Measurements from ENCODE around the gene CDH2. TPM values are rescaled to one million over a fixed set of nuclear protein-coding genes. Genes with fewer than 3 reads are reported as not detected.

The CDH2 gene
- total RNA-seq, 1 donor from 2014 or later: 363 TPM

GRCh38 chr18:28039691-28040090 lies 137.2 kb downstream of the CDH2 start:
- no peaks in the 10 kb centered on the region for H3K9me3 Mint-ChIP-seq (ENCODE audit: unreplicated experiment)
- H3K4me1 Mint-ChIP-seq (ENCODE audit: low read depth, unreplicated experiment): peaks cover 63% of the 10 kb centered on the region
- no peaks in the 10 kb centered on the region for H3K27me3 ChIP-seq (ENCODE audit: insufficient read depth, low read length)
- peak overlapping the region; percentile 88 for H3K27ac Mint-ChIP-seq (ENCODE audit: unreplicated experiment)
- H3K36me3 Mint-ChIP-seq (ENCODE audit: low read depth, unreplicated experiment): peaks cover 2% of the 10 kb centered on the region
- H3K4me3 Mint-ChIP-seq (ENCODE audit: unreplicated experiment): no peak overlapping the region
- H3K4me1 ChIP-seq (ENCODE audit: insufficient read depth, low read length): peaks cover 50% of the 10 kb centered on the region
- H3K9ac ChIP-seq (ENCODE audit: low read length): no peak overlapping the region
- no peaks in the 10 kb centered on the region for H4K20me1 ChIP-seq (ENCODE audit: insufficient read depth, low read length)
- no peaks in the 10 kb centered on the region for H3K36me3 ChIP-seq (ENCODE audit: insufficient read depth, low read length)
- DNase-seq (ENCODE audit: low read depth): no peak
- peaks cover 94% of the 10 kb centered on the region for H3K79me2 ChIP-seq (ENCODE audit: insufficient read depth, low read length)
- no peaks in the 10 kb centered on the region for H3K9me3 ChIP-seq (ENCODE audit: insufficient read depth, low read depth, low read length)
- peak; percentile 9 for FAIRE-seq
- no peaks in the 10 kb centered on the region for H3K27me3 Mint-ChIP-seq (ENCODE audit: low read depth, unreplicated experiment)
- no peak overlapping the region for H2AFZ ChIP-seq (ENCODE audit: low read depth, low read length)
- TF ChIP-seq EZH2 (IDR thresholded peaks at IDR 0.05; ENCODE audit: insufficient read depth, low read length): no peak
- TF ChIP-seq CTCF (IDR thresholded peaks at IDR 0.05; ENCODE audit: insufficient read depth, low read depth, low read length): no peak
- peak overlapping the region; percentile 17 for H3K4me2 ChIP-seq (ENCODE audit: low read length)
- no peak overlapping the region for H3K4me3 ChIP-seq (ENCODE audit: insufficient read depth, low read depth, low read length)
- H3K27ac ChIP-seq (ENCODE audit: low read depth, low read length): peak overlapping the region; percentile 83

GRCh38 chr18:28039078-28039477 lies 137.9 kb downstream of the CDH2 start:
- Mint-ChIP-seq H3K36me3 (ENCODE audit: low read depth, unreplicated experiment) (peaks cover 2% of the 10 kb centered on the region), H3K9me3 (ENCODE audit: unreplicated experiment) (no peaks in the 10 kb centered on the region), H3K4me3 (ENCODE audit: unreplicated experiment) (no peak overlapping the region), H3K27me3 (ENCODE audit: low read depth, unreplicated experiment) (no peaks in the 10 kb centered on the region), H3K27ac (ENCODE audit: unreplicated experiment) (peak overlapping the region; percentile 88), H3K4me1 (ENCODE audit: low read depth, unreplicated experiment) (peaks cover 64% of the 10 kb centered on the region)
- Histone ChIP-seq H3K36me3 (ENCODE audit: insufficient read depth, low read length) (no peaks in the 10 kb centered on the region), H3K27ac (ENCODE audit: low read depth, low read length) (peak overlapping the region; percentile 22), H3K9me3 (ENCODE audit: insufficient read depth, low read depth, low read length) (no peaks in the 10 kb centered on the region), H4K20me1 (ENCODE audit: insufficient read depth, low read length) (no peaks in the 10 kb centered on the region), H2AFZ (ENCODE audit: low read depth, low read length) (no peak overlapping the region), H3K79me2 (ENCODE audit: insufficient read depth, low read length) (peaks cover 94% of the 10 kb centered on the region), H3K4me3 (ENCODE audit: insufficient read depth, low read depth, low read length) (no peak overlapping the region), H3K9ac (ENCODE audit: low read length) (no peak overlapping the region), H3K27me3 (ENCODE audit: insufficient read depth, low read length) (no peaks in the 10 kb centered on the region), H3K4me1 (ENCODE audit: insufficient read depth, low read length) (peaks cover 50% of the 10 kb centered on the region), H3K4me2 (ENCODE audit: low read length) (peak overlapping the region; percentile 17)
- TF ChIP-seq EZH2 (IDR thresholded peaks at IDR 0.05; ENCODE audit: insufficient read depth, low read length) (no peak), CTCF (IDR thresholded peaks at IDR 0.05; ENCODE audit: insufficient read depth, low read depth, low read length) (no peak)
- peak; percentile 65 for FAIRE-seq
- peak; percentile 74 for DNase-seq (ENCODE audit: low read depth)

GRCh38 chr18:28036488-28036887 lies 140.4 kb downstream of the CDH2 start:
- Mint-ChIP-seq H3K27ac (ENCODE audit: unreplicated experiment) (peak overlapping the region; percentile 82), H3K4me3 (ENCODE audit: unreplicated experiment) (peak overlapping the region; percentile 40), H3K4me1 (ENCODE audit: low read depth, unreplicated experiment) (peaks cover 73% of the 10 kb centered on the region), H3K36me3 (ENCODE audit: low read depth, unreplicated experiment) (peaks cover 4% of the 10 kb centered on the region), H3K9me3 (ENCODE audit: unreplicated experiment) (no peaks in the 10 kb centered on the region), H3K27me3 (ENCODE audit: low read depth, unreplicated experiment) (no peaks in the 10 kb centered on the region)
- Histone ChIP-seq H3K9me3 (ENCODE audit: insufficient read depth, low read depth, low read length) (no peaks in the 10 kb centered on the region), H3K27ac (ENCODE audit: low read depth, low read length) (peak overlapping the region; percentile 35), H3K36me3 (ENCODE audit: insufficient read depth, low read length) (no peaks in the 10 kb centered on the region), H3K4me2 (ENCODE audit: low read length) (peak overlapping the region; percentile 65), H3K79me2 (ENCODE audit: insufficient read depth, low read length) (peaks cover 97% of the 10 kb centered on the region), H3K27me3 (ENCODE audit: insufficient read depth, low read length) (no peaks in the 10 kb centered on the region), H4K20me1 (ENCODE audit: insufficient read depth, low read length) (peaks cover 8% of the 10 kb centered on the region), H2AFZ (ENCODE audit: low read depth, low read length) (no peak overlapping the region), H3K9ac (ENCODE audit: low read length) (peak overlapping the region; percentile 30), H3K4me1 (ENCODE audit: insufficient read depth, low read length) (peaks cover 49% of the 10 kb centered on the region), H3K4me3 (ENCODE audit: insufficient read depth, low read depth, low read length) (no peak overlapping the region)
- TF ChIP-seq EZH2 (IDR thresholded peaks at IDR 0.05; ENCODE audit: insufficient read depth, low read length) (no peak), CTCF (IDR thresholded peaks at IDR 0.05; ENCODE audit: insufficient read depth, low read depth, low read length) (no peak)
- DNase-seq (ENCODE audit: low read depth): peak; percentile 47
- FAIRE-seq: no peak
